H1 (cell line): Measurements from ENCODE around the gene CCDC15. TPM values are rescaled to one million over a fixed set of nuclear protein-coding genes. Genes with fewer than 3 reads are reported as not detected.

Experiments
- CTCF ChIA-PET: fragments of 300-600 bp; sonication (Branson Sonifier 250); formaldehyde crosslinking; loops from one replicate; lab custom pipeline; 2021; ENCODE audit not compliant: partially characterized antibody; lab: Charles Lee
- POLR2A ChIA-PET: fragments of 300-600 bp; sonication (Branson Sonifier 250); formaldehyde crosslinking; loops from one replicate; lab custom pipeline; 2021; ENCODE audit warnings: inconsistent platforms; ENCODE audit not compliant: partially characterized antibody; lab: Charles Lee
- DNase-seq, 2 experiments: peaks; one replicate each; pipeline versions ENCODE4 v3.0.0 to v3.0.0-alpha.2; 2010 to 2022; ENCODE audit warnings: low spot score in 2 of 2, low read depth in 1 of 2, mixed read lengths in 1 of 2
- FAIRE-seq: peaks from 2 replicates; lab custom pipeline; 2011; peaks lifted over from hg19 to GRCh38; lab: Jason Lieb, UNC
- H2AFZ ChIP-seq: 2 replicates; pipeline ENCODE4 v1.8.1; 2012; ENCODE audit warnings: low read length, inconsistent platforms
- H2AK5ac ChIP-seq: 2 replicates; pipeline ENCODE4 v1.6.1; 2013; ENCODE audit warnings: low read depth, low read length
- H2BK120ac ChIP-seq: replicated peaks from 2 replicates; pipeline ENCODE3; 2013; ENCODE audit warnings: low read depth, low read length, inconsistent platforms
- H2BK12ac ChIP-seq: 2 replicates; pipeline ENCODE4 v1.6.1; 2013; ENCODE audit warnings: low read depth, low read length
- H2BK15ac ChIP-seq: 2 replicates; pipeline ENCODE4 v1.6.1; 2013; ENCODE audit warnings: low read length
- H2BK20ac ChIP-seq: 2 replicates; pipeline ENCODE4 v1.6.1; 2013; ENCODE audit warnings: low read length
- H2BK5ac ChIP-seq: 2 replicates; pipeline ENCODE4 v1.6.1; 2013; ENCODE audit warnings: low read depth, low read length
- H3K14ac ChIP-seq: 2 replicates; pipeline ENCODE4 v1.6.1; 2013; ENCODE audit warnings: inconsistent platforms; ENCODE audit not compliant: insufficient read length
- H3K18ac ChIP-seq: 2 replicates; pipeline ENCODE4 v1.6.1; 2013; ENCODE audit warnings: low read length; ENCODE audit errors: extremely low read depth
- H3K23ac ChIP-seq: 2 replicates; pipeline ENCODE4 v1.6.1; 2013; ENCODE audit warnings: inconsistent platforms; ENCODE audit not compliant: insufficient read length
- H3K23me2 ChIP-seq: 2 replicates; pipeline ENCODE4 v1.6.1; 2013; ENCODE audit warnings: low read depth, low read length
- H3K27ac ChIP-seq: 2 replicates; pipeline ENCODE4 v1.6.1; 2011; ENCODE audit warnings: low read depth, low read length, inconsistent platforms
- H3K27me3 ChIP-seq, 4 experiments: replicated peaks in 1 of 4; 1 replicate in 1 of 4; 2 replicates in 3 of 4; pipeline versions ENCODE4 v1.6.1 to v1.8.1; 2011 to 2013; ENCODE audit warnings: low read length in 3 of 4, mild to moderate bottlenecking in 3 of 4, inconsistent platforms in 2 of 4, mixed read lengths in 2 of 4, moderate library complexity in 1 of 4; ENCODE audit not compliant: control insufficient read depth in 3 of 4, insufficient read depth in 3 of 4; ENCODE audit errors: extremely low read depth in 1 of 4
- H3K36me3 ChIP-seq, 4 experiments: 2 replicates each; pipeline versions ENCODE4 v1.6.1 to v1.8.1; 2011 to 2013; ENCODE audit warnings: mild to moderate bottlenecking in 4 of 4, low read length in 3 of 4, moderate library complexity in 2 of 4, control low read depth in 1 of 4, inconsistent platforms in 1 of 4; ENCODE audit not compliant: insufficient read depth in 4 of 4, control insufficient read depth in 2 of 4
- H3K4ac ChIP-seq: replicated peaks from 2 replicates; pipeline ENCODE3; 2013; ENCODE audit warnings: low read length, low read depth, mixed read lengths, inconsistent platforms; ENCODE audit not compliant: insufficient read length
- H3K4me1 ChIP-seq, 4 experiments: replicated peaks in 1 of 4; 1 replicate in 1 of 4; 2 replicates in 3 of 4; pipeline versions ENCODE4 v1.6.1 to v1.8.1; 2011 to 2013; ENCODE audit warnings: low read length in 3 of 4, inconsistent platforms in 2 of 4, mixed read lengths in 1 of 4; ENCODE audit not compliant: insufficient read depth in 4 of 4, control insufficient read depth in 3 of 4
- H3K4me2 ChIP-seq, 2 experiments: 2 replicates each; pipeline versions ENCODE4 v1.6.1 to v1.8.1; 2011 to 2013; ENCODE audit warnings: low read depth in 2 of 2, low read length in 2 of 2, control low read depth in 1 of 2, inconsistent platforms in 1 of 2, mild to moderate bottlenecking in 1 of 2; ENCODE audit not compliant: insufficient read depth in 1 of 2
- H3K4me3 ChIP-seq, 4 experiments: fragments of 200-600, 300-600 bp in 1 of 4; sonication (generic), shearing (Covaris generic), sonication (Bioruptor Twin) in 1 of 4; 2 replicates each; pipeline versions ENCODE4 v1.5.1 to v1.8.1; 2011 to 2016; ENCODE audit warnings: low read length in 4 of 4, low read depth in 3 of 4, control low read depth in 2 of 4, inconsistent platforms in 2 of 4, mild to moderate bottlenecking in 2 of 4, mixed read lengths in 1 of 4, moderate library complexity in 1 of 4; ENCODE audit not compliant: insufficient read depth in 2 of 4; ENCODE audit errors: extremely low read depth in 1 of 4
- H3K56ac ChIP-seq: replicated peaks from 2 replicates; pipeline ENCODE3; 2013; ENCODE audit warnings: low read depth, mild to moderate bottlenecking, mixed read lengths, low read length, inconsistent platforms; ENCODE audit not compliant: insufficient read length
- H3K79me1 ChIP-seq: 2 replicates; pipeline ENCODE4 v1.6.1; 2013; ENCODE audit warnings: low read depth, low read length, control low read depth
- H3K79me2 ChIP-seq, 2 experiments: 2 replicates each; pipeline versions ENCODE4 v1.6.1 to v1.8.1; 2012 to 2013; ENCODE audit warnings: low read length in 2 of 2, mild to moderate bottlenecking in 2 of 2, inconsistent platforms in 1 of 2; ENCODE audit not compliant: insufficient read depth in 2 of 2, control insufficient read depth in 1 of 2
- H3K9ac ChIP-seq, 4 experiments: replicated peaks in 1 of 4; 1 replicate in 1 of 4; 2 replicates in 3 of 4; pipeline versions ENCODE4 v1.6.1 to v1.8.1; 2011 to 2013; ENCODE audit warnings: low read depth in 3 of 4, low read length in 3 of 4, control low read depth in 2 of 4, mild to moderate bottlenecking in 2 of 4, moderate library complexity in 2 of 4, inconsistent platforms in 1 of 4; ENCODE audit errors: extremely low read depth in 1 of 4
- H3K9me3 ChIP-seq, 2 experiments: 2 replicates each; pipeline versions ENCODE4 v1.6.1 to v1.8.1; 2012 to 2013; ENCODE audit warnings: mild to moderate bottlenecking in 2 of 2, moderate library complexity in 2 of 2, control low read depth in 1 of 2, inconsistent platforms in 1 of 2, low read depth in 1 of 2, low read length in 1 of 2, mixed read lengths in 1 of 2; ENCODE audit not compliant: insufficient read depth in 2 of 2
- H4K20me1 ChIP-seq, 2 experiments: replicated peaks in 1 of 2; 2 replicates each; pipeline versions ENCODE3 to v1.8.1; 2011 to 2013; ENCODE audit warnings: inconsistent platforms in 2 of 2, low read length in 2 of 2, mild to moderate bottlenecking in 1 of 2; ENCODE audit not compliant: insufficient read depth in 2 of 2, control insufficient read depth in 1 of 2
- H4K5ac ChIP-seq: 2 replicates; pipeline ENCODE4 v1.6.1; 2013; ENCODE audit warnings: low read length, low read depth, mixed read lengths, inconsistent platforms; ENCODE audit not compliant: insufficient read length
- H4K8ac ChIP-seq: 2 replicates; pipeline ENCODE4 v1.8.0; 2013; ENCODE audit warnings: mild to moderate bottlenecking, moderate library complexity, low read length, inconsistent platforms; ENCODE audit not compliant: insufficient read depth; ENCODE audit errors: extremely low read depth
- H4K91ac ChIP-seq: replicated peaks from 2 replicates; pipeline ENCODE3; 2013; ENCODE audit warnings: low read length, mixed read lengths, inconsistent platforms; ENCODE audit not compliant: insufficient read length
- CEBPB ChIP-seq: IDR thresholded peaks from 2 replicates; pipeline ENCODE4 v1.6.1; 2012; ENCODE audit warnings: low read depth, low read length
- CHD1 ChIP-seq: IDR thresholded peaks from 2 replicates; pipeline ENCODE4 v1.6.1; 2012; ENCODE audit warnings: low read depth, low read length, improper control_type of control experiment
- CREB1 ChIP-seq: IDR thresholded peaks from 2 replicates; pipeline ENCODE4 v1.6.1; 2012; ENCODE audit warnings: inconsistent platforms
- E2F6 ChIP-seq: IDR thresholded peaks from 2 replicates; pipeline ENCODE4 v1.6.1; 2012; ENCODE audit warnings: inconsistent platforms
- GTF2F1 ChIP-seq: IDR thresholded peaks from 2 replicates; pipeline ENCODE4 v1.6.1; 2012; ENCODE audit warnings: low read depth, low read length, improper control_type of control experiment, borderline replicate concordance
- JUN ChIP-seq: IDR thresholded peaks from 2 replicates; pipeline ENCODE4 v1.6.1; 2011; ENCODE audit warnings: low read depth, mild to moderate bottlenecking, improper control_type of control experiment, low read length
- PHF8 ChIP-seq: fragments of 200-600 bp; sonication (generic); conservative IDR thresholded peaks from 2 replicates; pipeline ENCODE4 v1.7.1; 2012; ENCODE audit warnings: low read depth, mild to moderate bottlenecking, inconsistent platforms, low read length, moderate library complexity
- POU5F1 ChIP-seq: IDR thresholded peaks from 2 replicates; pipeline ENCODE4 v1.6.1; 2011; ENCODE audit warnings: low read depth, mild to moderate bottlenecking, low read length, moderate library complexity
- RBBP5 ChIP-seq: IDR thresholded peaks from 2 replicates; pipeline ENCODE4 v1.7.1; 2012; ENCODE audit warnings: low read depth, mild to moderate bottlenecking, inconsistent platforms, low read length, moderate library complexity, borderline replicate concordance
- SP2 ChIP-seq: IDR thresholded peaks from 2 replicates; pipeline ENCODE4 v1.6.1; 2012; ENCODE audit warnings: mild to moderate bottlenecking, low read length, inconsistent platforms
- SRF ChIP-seq: IDR thresholded peaks from 2 replicates; pipeline ENCODE4 v1.6.1; 2011; ENCODE audit warnings: mild to moderate bottlenecking, low read depth, low read length, moderate library complexity
- SUZ12 ChIP-seq: fragments of 200-600 bp; sonication (generic); IDR thresholded peaks from 2 replicates; pipeline ENCODE4 v1.6.1; 2012; ENCODE audit warnings: mild to moderate bottlenecking, inconsistent platforms, low read length, moderate library complexity, mixed read lengths
- TEAD4 ChIP-seq: IDR thresholded peaks from 2 replicates; pipeline ENCODE4 v1.6.1; 2012; ENCODE audit warnings: low read depth, low read length, inconsistent platforms, mixed read lengths
- USF2 ChIP-seq: IDR thresholded peaks from 2 replicates; pipeline ENCODE4 v1.6.1; 2011; ENCODE audit warnings: low read length, improper control_type of control experiment
- WGBS, 2 experiments: shearing (Covaris generic) in 1 of 2; methylation state at CpG; one replicate each; pipeline versions ENCODE4 v1.1.6 to v1.1.7; 2013 to 2015; ENCODE audit warnings: low lambda C conversion rate in 2 of 2, mixed read lengths in 2 of 2, inconsistent platforms in 1 of 2, low coverage in 1 of 2, missing lambda C conversion rate in 1 of 2; ENCODE audit not compliant: insufficient replicate concordance in 2 of 2, insufficient coverage in 1 of 2, insufficient read length in 1 of 2; ENCODE audit errors: extremely low coverage in 1 of 2, missing lambda C conversion rate in 1 of 2; 5-methylcytosine and 5-hydroxymethylcytosine counted together
- polyA plus RNA-seq, 7 experiments: library from polyadenylated mRNA; depleted of rRNA in 3 of 7; stranded (reverse) in 5 of 7; unstranded in 2 of 7; fragments of >200 nt in 5 of 7; fragments of 200-250 nt in 2 of 7; gene quantifications; 1 replicate in 5 of 7; 2 replicates in 1 of 7; 4 replicates in 1 of 7; pipeline versions ENCODE4 v1.2.1 to v1.2.3, GENCODE V29; 2011 to 2013; ENCODE audit warnings: missing spikeins in 2 of 7, mixed read lengths in 2 of 7
- total RNA-seq: library from RNA; stranded (reverse); fragmentation: NEBNext Ultra II Directional; extraction: Animal tissue kit (Norgen Biotek cat#: 25700); gene quantifications from 2 replicates; pipeline ENCODE4 v1.2.1, GENCODE V29; 2021

CCDC15 gene
- total and polyA plus RNA-seq, 2 of the 8 experiments (the other 6 are each of a cell fraction or from before 2014, with no cell fraction given): 1.5 to 3.1 TPM

- H3K79me1 ChIP-seq: no peaks in the 10 kb centered on the region
- no peak overlapping the region for H3K4ac ChIP-seq
- H2BK120ac ChIP-seq: no peak overlapping the region
- no peaks in the 10 kb centered on the region for H3K23me2 ChIP-seq
- H2AFZ ChIP-seq: no peak overlapping the region
- no peak overlapping the region for H2BK15ac ChIP-seq
- FAIRE-seq: no peak
- no peak overlapping the region for H3K23ac ChIP-seq
- H3K4me2 ChIP-seq: no peak overlapping the region
- no peaks in the 10 kb centered on the region for H3K9me3 ChIP-seq
- no peaks in the 10 kb centered on the region for H3K27me3 ChIP-seq
- no peak overlapping the region for H2BK20ac ChIP-seq
- no peak overlapping the region for H2BK12ac ChIP-seq
- H3K4me3 ChIP-seq: no peak overlapping the region
- WGBS, 2 experiments: 72% methylated on average over 2 of the region's 2 CpGs; no CpG with 5 or more reads in 1 of the 2 experiments
- ChIA-PET CTCF (interaction anchor here (1.3 kb wide), 1 partner anchor 11 kb away, joined by 3 read pairs; no protein-coding TSS in a partner anchor), POLR2A (no interaction called here)
- no peak overlapping the region for H3K27ac ChIP-seq
- H2AK5ac ChIP-seq: no peak overlapping the region
- no peak overlapping the region for H3K14ac ChIP-seq
- no peak overlapping the region for H2BK5ac ChIP-seq
- H3K18ac ChIP-seq: no peak overlapping the region
- no peak overlapping the region for H3K56ac ChIP-seq
- no peaks in the 10 kb centered on the region for H3K36me3 ChIP-seq
- no peaks in the 10 kb centered on the region for H3K4me1 ChIP-seq
- no peak overlapping the region for H4K91ac ChIP-seq
- DNase-seq: no peak
- H3K9ac ChIP-seq: no peak overlapping the region
- H3K79me2 ChIP-seq: no peaks in the 10 kb centered on the region
- no peak overlapping the region for H4K8ac ChIP-seq
- H4K5ac ChIP-seq: no peak overlapping the region
- no peaks in the 10 kb centered on the region for H4K20me1 ChIP-seq
- TF ChIP-seq RBBP5 (no peak), SRF (no peak), CEBPB (no peak), GTF2F1 (no peak), TEAD4 (no peak), PHF8 (no peak), USF2 (no peak), POU5F1 (no peak), CHD1 (no peak), SUZ12 (no peak), SP2 (no peak), E2F6 (no peak), JUN (no peak), CREB1 (no peak)
These were observed 66.3 kb downstream of the CCDC15 start for GRCh38 chr11:125020342-125020741.
